ENCODE measurements around the gene CRYZL1.
"Not testable (repeated sequence)": the region's sequence is repeated elsewhere in the genome, so short reads cannot be mapped to it uniquely, and the experiment has no call there.

Gene CRYZL1

GRCh38 chr21:33641352-33642026, at the start of gene CRYZL1:
TSS of gene CRYZL1 (minus strand) at chr21:33641741. CDS start at chr21:33631551, 10,190 bp downstream.
- peak within 1 kb of the TSS; percentile 83 for H3K4me3 ChIP-seq (ENCODE audit: low read depth, low read length)
- DNase-seq (ENCODE audit: low read depth): peak; percentile 98

GRCh38 chr21:33690874-33691273, 49.3 kb upstream of the CRYZL1 start:
- H3K4me3 ChIP-seq (ENCODE audit: low read depth, low read length): no peak overlapping the region
- DNase-seq (ENCODE audit: low read depth): no peak

GRCh38 chr21:33688353-33688752, 46.8 kb upstream of the CRYZL1 start:
- no peak overlapping the region for H3K4me3 ChIP-seq (ENCODE audit: low read depth, low read length)
- DNase-seq (ENCODE audit: low read depth): peak; percentile 51

GRCh38 chr21:33687634-33688033, 46.1 kb upstream of the CRYZL1 start:
- no peak overlapping the region for H3K4me3 ChIP-seq (ENCODE audit: low read depth, low read length)
- DNase-seq (ENCODE audit: low read depth): no peak

- H3K4me3 ChIP-seq (ENCODE audit: low read depth, low read length): no peak overlapping the region
- no peak for DNase-seq (ENCODE audit: low read depth)
Observed at GRCh38 chr21:33686386-33686785, 44.8 kb upstream of the CRYZL1 start.

GRCh38 chr21:33685613-33686197, 44.2 kb upstream of the CRYZL1 start:
- peak; percentile 52 for DNase-seq (ENCODE audit: low read depth)
- H3K4me3 ChIP-seq (ENCODE audit: low read depth, low read length): no peak overlapping the region

GRCh38 chr21:33684923-33685560, 43.5 kb upstream of the CRYZL1 start:
- DNase-seq (ENCODE audit: low read depth): no peak
- H3K4me3 ChIP-seq (ENCODE audit: low read depth, low read length): no peak overlapping the region

- DNase-seq (ENCODE audit: low read depth): no peak
- H3K4me3 ChIP-seq (ENCODE audit: low read depth, low read length): no peak overlapping the region
Observed at GRCh38 chr21:33684068-33684467, 42.5 kb upstream of the CRYZL1 start.

- no peak overlapping the region for H3K4me3 ChIP-seq (ENCODE audit: low read depth, low read length)
- DNase-seq (ENCODE audit: low read depth): peak; percentile 86
Observed at GRCh38 chr21:33682992-33683627, 41.6 kb upstream of the CRYZL1 start.

- no peak for DNase-seq (ENCODE audit: low read depth)
- no peak overlapping the region for H3K4me3 ChIP-seq (ENCODE audit: low read depth, low read length)
Observed at GRCh38 chr21:33680870-33681269, 39.3 kb upstream of the CRYZL1 start.

- no peak overlapping the region for H3K4me3 ChIP-seq (ENCODE audit: low read depth, low read length)
- no peak for DNase-seq (ENCODE audit: low read depth)
Observed at GRCh38 chr21:33677450-33677849, 35.9 kb upstream of the CRYZL1 start.

GRCh38 chr21:33676666-33677065, 35.1 kb upstream of the CRYZL1 start:
- not testable (repeated sequence) for H3K4me3 ChIP-seq (ENCODE audit: low read depth, low read length); DNase-seq (ENCODE audit: low read depth)

GRCh38 chr21:33674226-33674625, 32.7 kb upstream of the CRYZL1 start:
- DNase-seq (ENCODE audit: low read depth): no peak
- H3K4me3 ChIP-seq (ENCODE audit: low read depth, low read length): no peak overlapping the region

GRCh38 chr21:33673473-33673872, 31.9 kb upstream of the CRYZL1 start:
- H3K4me3 ChIP-seq (ENCODE audit: low read depth, low read length): no peak overlapping the region
- no peak for DNase-seq (ENCODE audit: low read depth)

- DNase-seq (ENCODE audit: low read depth): no peak
- no peak overlapping the region for H3K4me3 ChIP-seq (ENCODE audit: low read depth, low read length)
Observed at GRCh38 chr21:33670076-33670978, 28.8 kb upstream of the CRYZL1 start.

- no peak for DNase-seq (ENCODE audit: low read depth)
- H3K4me3 ChIP-seq (ENCODE audit: low read depth, low read length): no peak overlapping the region
Observed at GRCh38 chr21:33668620-33669019, 27.1 kb upstream of the CRYZL1 start.

- no peak overlapping the region for H3K4me3 ChIP-seq (ENCODE audit: low read depth, low read length)
- peak; percentile 26 for DNase-seq (ENCODE audit: low read depth)
Observed at GRCh38 chr21:33668180-33668579, 26.6 kb upstream of the CRYZL1 start.

GRCh38 chr21:33667636-33668035, 26.1 kb upstream of the CRYZL1 start:
- no peak for DNase-seq (ENCODE audit: low read depth)

GRCh38 chr21:33666153-33666552, 24.6 kb upstream of the CRYZL1 start:
- DNase-seq (ENCODE audit: low read depth): no peak
- H3K4me3 ChIP-seq (ENCODE audit: low read depth, low read length): no peak overlapping the region

More at GRCh38 chr21:33667636-33668035, 26.1 kb upstream of the CRYZL1 start:
- no peak overlapping the region for H3K4me3 ChIP-seq (ENCODE audit: low read depth, low read length)
